K562 (cell line): ENCODE measurements around the gene HPS3.

ENCODE experiments used
- EP300 ChIP-seq: IDR thresholded peaks from 2 replicates; pipeline ENCODE4 v1.6.1; 2012; ENCODE audit warnings: low read length, improper control_type of control experiment
- ERF ChIP-seq: fragments of 450-650 bp; formaldehyde crosslinking; IDR thresholded peaks from 2 replicates; pipeline ENCODE4 v1.4.0; 2020; ENCODE audit warnings: mild to moderate bottlenecking, mixed read lengths
- POU5F1 ChIP-seq: fragments of 150-350 bp; IDR thresholded peaks from 2 replicates; pipeline ENCODE4 v1.6.1; 2014; ENCODE audit warnings: borderline replicate concordance, low read length, low read depth, mild to moderate bottlenecking; ENCODE audit not compliant: partially characterized antibody
- SP1 ChIP-seq: sonication (generic); formaldehyde crosslinking; IDR thresholded peaks from 2 replicates; pipeline ENCODE4 v1.8.1; 2022; ENCODE audit warnings: mild to moderate bottlenecking, missing genetic modification reagents
- ZFX ChIP-seq: sonication (generic); formaldehyde crosslinking; IDR thresholded peaks from 2 replicates; pipeline ENCODE4 v1.8.0; 2022; ENCODE audit warnings: mild to moderate bottlenecking, missing genetic modification reagents, moderate library complexity
- ZKSCAN8 ChIP-seq: fragments of 200-800 bp; sonication (Bioruptor generic); IDR thresholded peaks from 2 replicates; pipeline ENCODE4 v1.6.1; 2016; ENCODE audit warnings: missing genetic modification characterization, missing compliant biosample characterization

DNA sequence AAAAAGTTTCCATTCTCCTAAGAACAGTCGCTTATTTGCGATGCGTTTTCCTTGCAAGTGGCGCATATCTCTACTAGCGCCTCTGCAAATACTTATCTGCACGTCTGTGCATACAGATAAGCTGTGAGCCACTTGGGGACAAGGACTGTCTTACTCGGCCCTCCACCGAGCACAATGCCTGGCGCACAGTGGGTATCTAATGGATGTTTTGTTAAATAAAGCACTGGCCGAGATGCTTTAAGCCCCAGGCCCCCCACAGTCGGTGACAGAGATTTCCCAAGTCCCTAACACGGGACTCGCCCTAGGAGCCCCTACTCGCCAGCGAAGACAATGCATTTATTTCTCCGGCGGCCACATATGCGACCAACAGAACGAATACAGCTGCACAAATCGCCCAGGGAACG lies 43.6 kb upstream of the HPS3 start:
- no peak for TF ChIP-seq ZFX (CRISPR knock-in tag)
- no peak for TF ChIP-seq POU5F1
- no peak for TF ChIP-seq ZKSCAN8 (CRISPR knock-in tag)
- TF ChIP-seq EP300: peak; percentile 94
- no peak for TF ChIP-seq ERF (CRISPR knock-in tag)
- no peak for TF ChIP-seq SP1 (CRISPR knock-in tag)
